Common myeloid progenitor, CD34-positive (primary cell): ENCODE results near the gene OXCT1.
"Not testable (repeated sequence)": the region's sequence is repeated elsewhere in the genome, so short reads cannot be mapped to it uniquely, and the experiment has no call there.

Experiments
- CTCF ChIA-PET: fragments of 350-600 bp; sonication (Branson Sonifier 250); formaldehyde crosslinking; loops from one replicate; lab custom pipeline; 2021; ENCODE audit warnings: antibody characterized with exemption; lab: Charles Lee
- POLR2A ChIA-PET: fragments of 350-600 bp; sonication (Branson Sonifier 250); formaldehyde crosslinking; loops from one replicate; lab custom pipeline; 2021; ENCODE audit warnings: antibody characterized with exemption; lab: Charles Lee
- DNase-seq, 3 donors: peaks; one replicate each; pipeline versions ENCODE4 v3.0.0 to v3.0.0-alpha.2; 2013
- H3K27ac ChIP-seq, 2 experiments: 1 replicate in 1 of 2; 2 replicates in 1 of 2; pipeline ENCODE4 v1.7.0; 2013; ENCODE audit warnings: inconsistent platforms in 2 of 2, low read length in 2 of 2, mild to moderate bottlenecking in 2 of 2, low read depth in 1 of 2, moderate library complexity in 1 of 2; ENCODE audit not compliant: severe bottlenecking in 2 of 2, insufficient read depth in 1 of 2, poor library complexity in 1 of 2
- H3K27me3 ChIP-seq, 5 experiments: replicated peaks in 2 of 5; 1 replicate in 3 of 5; 2 replicates in 2 of 5; pipeline versions ENCODE4 v1.6.1 to v1.7.0; 2013; ENCODE audit warnings: low read length in 4 of 5, mild to moderate bottlenecking in 2 of 5, moderate library complexity in 2 of 5, inconsistent platforms in 1 of 5; ENCODE audit not compliant: insufficient read depth in 5 of 5, control insufficient read depth in 4 of 5
- H3K36me3 ChIP-seq, 4 experiments: 1 replicate in 2 of 4; 2 replicates in 2 of 4; pipeline versions ENCODE4 v1.6.1 to v1.7.0; 2013; ENCODE audit warnings: low read length in 3 of 4, control low read depth in 1 of 4, mild to moderate bottlenecking in 1 of 4; ENCODE audit not compliant: control insufficient read depth in 4 of 4, insufficient read depth in 4 of 4
- H3K4me1 ChIP-seq, 4 experiments: 1 replicate in 3 of 4; 2 replicates in 1 of 4; pipeline versions ENCODE4 v1.6.1 to v1.7.1; 2013; ENCODE audit warnings: low read length in 3 of 4, mild to moderate bottlenecking in 3 of 4, control low read depth in 1 of 4, inconsistent platforms in 1 of 4, moderate library complexity in 1 of 4; ENCODE audit not compliant: control insufficient read depth in 4 of 4, insufficient read depth in 4 of 4; ENCODE audit errors: control extremely low read depth in 1 of 4
- H3K4me3 ChIP-seq, 7 experiments: 1 replicate in 4 of 7; 2 replicates in 3 of 7; pipeline versions ENCODE4 v1.5.1 to v1.7.0; 2013; ENCODE audit warnings: mild to moderate bottlenecking in 7 of 7, low read length in 6 of 7, moderate library complexity in 6 of 7, inconsistent platforms in 2 of 7, low read depth in 2 of 7, control low read depth in 1 of 7; ENCODE audit not compliant: insufficient read depth in 4 of 7, control insufficient read depth in 1 of 7; ENCODE audit errors: extremely low read depth in 1 of 7
- H3K9me3 ChIP-seq, 5 experiments: 1 replicate in 4 of 5; 2 replicates in 1 of 5; pipeline versions ENCODE4 v1.6.1 to v1.7.1; 2013; ENCODE audit warnings: low read length in 4 of 5, mild to moderate bottlenecking in 2 of 5, inconsistent platforms in 1 of 5, low read depth in 1 of 5, moderate library complexity in 1 of 5; ENCODE audit not compliant: control insufficient read depth in 4 of 5, insufficient read depth in 2 of 5; ENCODE audit errors: control extremely low read depth in 1 of 5
- WGBS: methylation state at CpG from one replicate; pipeline ENCODE4 v1.1.5; 2013; ENCODE audit not compliant: insufficient coverage; 5-methylcytosine and 5-hydroxymethylcytosine counted together

The OXCT1 gene

DNA sequence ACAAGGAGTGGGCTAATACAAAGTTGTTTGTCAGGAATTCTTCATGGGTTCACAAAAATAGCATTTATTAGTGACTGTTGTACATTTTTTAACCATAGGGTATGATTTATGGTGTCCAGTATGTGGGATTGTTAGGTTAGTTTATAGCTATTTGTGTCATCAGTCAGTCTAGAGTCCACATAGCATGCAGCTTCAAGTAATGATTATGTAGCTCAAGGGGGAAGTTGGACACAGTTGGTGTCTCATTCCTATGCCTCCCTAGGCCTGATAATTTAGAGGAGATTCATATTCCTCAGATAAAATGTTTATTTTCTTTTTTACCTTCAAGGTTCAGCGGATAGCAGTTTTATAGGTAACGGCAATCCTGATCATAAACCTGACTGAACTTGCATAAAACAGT, 153.8 kb downstream of the OXCT1 start:
- Histone ChIP-seq H3K27ac (no peak overlapping the region), H3K4me1 (no peaks in the 10 kb centered on the region), H3K36me3 (no peaks in the 10 kb centered on the region), H3K4me3 (peak overlapping the region in 1 of 7 experiments; percentile 14), H3K27me3 (no peaks in the 10 kb centered on the region), H3K9me3 (peaks cover 0 to 10% (median 0%) of the 10 kb centered on the region in 5 experiments)
- DNase-seq, result no peak
- CTCF ChIA-PET, result no interaction called here
- POLR2A ChIA-PET, result no interaction called here
- WGBS, result 100% methylated on average over 2 of the region's 2 CpGs

GRCh38 chr5:41714446-41714845, 155.8 kb downstream of the OXCT1 start:
- CTCF ChIA-PET, H3K27ac ChIP-seq, POLR2A ChIA-PET, H3K27me3 ChIP-seq, H3K4me1 ChIP-seq, DNase-seq, H3K4me3 ChIP-seq, H3K36me3 ChIP-seq: not testable (repeated sequence)
- peaks cover 0 to 10% (median 0%) of the 10 kb centered on the region in 5 experiments for H3K9me3 ChIP-seq

DNA sequence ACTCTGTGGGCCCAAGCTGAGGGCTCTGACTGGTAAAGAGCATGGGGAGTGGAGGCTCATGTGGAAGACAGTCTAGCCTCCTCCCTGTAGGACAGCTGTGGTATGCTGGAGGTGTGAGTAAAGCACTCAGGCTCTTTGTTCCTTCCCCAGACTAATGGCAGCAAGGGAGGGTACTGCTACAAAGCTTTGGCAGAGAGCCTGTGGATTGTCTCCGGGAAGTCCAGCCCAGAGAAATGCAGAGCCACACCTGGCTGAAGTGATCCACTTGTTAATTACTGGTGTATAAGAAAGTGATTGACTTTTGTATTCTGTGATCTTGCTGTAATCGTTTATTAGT, 161.7 kb downstream of the OXCT1 start:
- Histone ChIP-seq H3K4me3 (no peak overlapping the region), H3K27ac (no peak overlapping the region), H3K9me3 (peaks cover 0 to 14% (median 1%) of the 10 kb centered on the region in 5 experiments), H3K36me3 (no peaks in the 10 kb centered on the region), H3K4me1 (no peaks in the 10 kb centered on the region), H3K27me3 (no peaks in the 10 kb centered on the region)
- ChIA-PET CTCF (no interaction called here), POLR2A (no interaction called here)
- 100% methylated on average over 1 of the region's 2 CpGs for WGBS
- no peak for DNase-seq

DNA sequence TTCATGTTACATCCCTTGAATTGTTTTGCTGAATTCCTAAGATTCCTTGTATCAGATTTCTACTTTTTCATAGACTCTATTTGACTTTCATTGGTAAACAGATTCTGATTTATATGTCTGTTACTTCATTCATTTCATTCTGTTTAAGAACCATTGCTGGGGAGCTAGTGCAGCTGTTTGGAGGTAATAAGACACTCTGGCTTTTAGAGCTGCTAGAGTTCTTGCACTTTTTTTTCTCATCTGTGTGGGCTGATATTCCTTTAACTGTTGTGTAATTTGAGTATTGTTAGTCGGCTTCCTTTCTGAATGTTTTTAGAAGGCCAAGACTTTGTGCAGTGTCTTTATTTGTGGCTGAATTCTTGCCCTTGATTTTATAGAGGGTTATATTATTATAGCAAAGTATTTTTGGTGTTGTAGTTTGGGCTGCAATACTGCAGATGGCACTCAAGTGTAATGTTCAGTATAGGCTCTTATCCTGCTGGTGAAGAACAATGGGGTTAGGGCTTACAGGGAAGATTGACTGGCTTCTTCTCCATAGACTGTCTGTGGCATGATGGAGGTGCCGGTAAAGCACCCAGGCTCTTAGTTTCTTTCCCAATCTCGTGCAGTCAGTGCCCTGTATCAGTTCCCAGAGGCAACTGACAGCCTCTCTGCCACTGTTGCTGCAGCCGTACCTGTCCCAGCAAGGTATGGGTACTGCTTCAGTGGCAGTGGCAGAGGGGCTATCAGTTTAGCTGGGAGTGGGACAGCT, 162.2 kb downstream of the OXCT1 start:
- Histone ChIP-seq H3K9me3 (peaks cover 0 to 11% (median 1%) of the 10 kb centered on the region in 5 experiments), H3K4me3 (no peak overlapping the region), H3K27ac (no peak overlapping the region), H3K4me1 (no peaks in the 10 kb centered on the region), H3K27me3 (no peaks in the 10 kb centered on the region), H3K36me3 (no peaks in the 10 kb centered on the region)
- ChIA-PET POLR2A (no interaction called here), CTCF (no interaction called here)
- 71% methylated on average over 4 of the region's 4 CpGs for WGBS
- peak; percentile 4 to 13 (median 10) for DNase-seq

- CTCF ChIA-PET, result interaction anchor here (1.3 kb wide), 1 partner anchor 149 kb away, joined by 4 read pairs; no protein-coding TSS in a partner anchor
- POLR2A ChIA-PET, result no interaction called here
- H3K4me3 ChIP-seq, result no peak overlapping the region
Measured at GRCh38 chr5:41695920-41696582, 174.2 kb downstream of the OXCT1 start.

DNA sequence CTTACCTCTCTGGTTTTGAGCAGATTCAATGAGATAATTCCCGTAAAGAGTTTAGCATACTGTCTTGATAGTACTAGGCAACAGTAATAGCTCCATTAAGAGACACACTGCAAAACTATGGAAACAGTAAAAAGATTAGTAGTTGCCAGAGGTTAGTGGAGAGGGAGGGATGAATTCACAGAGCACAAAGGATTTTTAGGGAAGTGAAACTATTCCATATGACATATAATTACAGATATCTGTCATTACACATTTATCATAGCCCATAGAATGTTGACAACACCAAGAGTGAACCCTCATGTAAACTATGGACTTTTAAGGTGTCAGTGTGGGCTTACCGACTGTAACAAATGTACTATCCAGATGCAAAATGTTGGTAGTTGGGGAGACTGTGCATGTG, 183.5 kb downstream of the OXCT1 start:
- H3K27me3 ChIP-seq, result peaks cover 0 to 2% (median 0%) of the 10 kb centered on the region in 5 experiments
- DNase-seq, result no peak
- H3K27ac ChIP-seq, result no peak overlapping the region
- no peak overlapping the region for H3K4me3 ChIP-seq
- ChIA-PET POLR2A (no interaction called here), CTCF (no interaction called here)
- no peaks in the 10 kb centered on the region for H3K4me1 ChIP-seq
- no peaks in the 10 kb centered on the region for H3K36me3 ChIP-seq
- H3K9me3 ChIP-seq, result no peaks in the 10 kb centered on the region
- WGBS, result 80% methylated on average over 2 of the region's 2 CpGs

More at GRCh38 chr5:41695920-41696582, 174.2 kb downstream of the OXCT1 start:
- WGBS, result 87% methylated on average over 3 of the region's 3 CpGs
- Histone ChIP-seq H3K9me3 (no peaks in the 10 kb centered on the region), H3K27me3 (peaks cover 0 to under 1% (median 0%) of the 10 kb centered on the region in 5 experiments), H3K4me1 (no peaks in the 10 kb centered on the region), H3K36me3 (no peaks in the 10 kb centered on the region), H3K27ac (no peak overlapping the region)
- peak; percentile 1 to 17 (median 11) for DNase-seq

DNA sequence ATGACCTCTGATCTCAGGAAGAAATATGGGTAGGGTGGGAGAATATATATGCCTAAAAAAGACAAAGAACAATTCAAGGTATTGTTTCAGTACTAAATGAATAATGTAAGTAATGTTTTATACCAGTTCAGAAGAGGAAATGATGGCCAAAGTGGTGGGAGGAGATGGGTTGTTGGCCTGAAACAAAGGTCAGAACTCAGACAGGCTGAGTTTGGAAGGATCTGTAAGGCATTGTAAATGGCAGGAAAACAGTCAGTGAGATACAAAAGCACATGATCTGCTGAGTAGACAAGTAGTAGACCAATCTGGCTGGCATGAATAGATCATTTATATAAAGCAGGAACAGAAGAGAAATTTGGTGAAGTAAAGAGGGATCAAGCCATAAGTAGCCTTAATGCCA, 184.0 kb downstream of the OXCT1 start:
- Histone ChIP-seq H3K27me3 (peaks cover 0 to 2% (median 0%) of the 10 kb centered on the region in 5 experiments), H3K27ac (no peak overlapping the region), H3K9me3 (no peaks in the 10 kb centered on the region), H3K4me3 (no peak overlapping the region), H3K4me1 (no peaks in the 10 kb centered on the region), H3K36me3 (no peaks in the 10 kb centered on the region)
- ChIA-PET POLR2A (no interaction called here), CTCF (no interaction called here)
- DNase-seq, result no peak
